A673 (cell line): ENCODE data around the gene GSG1L. TPM values are rescaled to one million over a fixed set of nuclear protein-coding genes. Genes with fewer than 3 reads are reported as not detected.

Source experiments
- BruUV-seq: library from RNA; stranded (reverse); fragments of 400-500 nt; replicated peaks from 2 replicates; lab custom pipeline; 2021; lab: Mats Ljungman, UMichigan
- CTCF ChIA-PET: fragments of 300-600 bp; sonication (Branson Sonifier 250); formaldehyde crosslinking; loops from one replicate; lab custom pipeline; 2022; ENCODE audit warnings: antibody characterized with exemption; lab: Charles Lee
- POLR2A ChIA-PET: fragments of 300-600 bp; sonication (Branson Sonifier 250); formaldehyde crosslinking; loops from one replicate; lab custom pipeline; 2022; ENCODE audit warnings: antibody characterized with exemption; ENCODE audit not compliant: low non-redundant PET; lab: Charles Lee
- DNase-seq: peaks from one replicate; pipeline ENCODE4 v3.0.0-alpha.2; 2015; ENCODE audit warnings: low spot score
- H3K27ac ChIP-seq: fragments of 200-600 bp; sonication (generic); 2 replicates; pipeline ENCODE4 v1.5.1; 2016; ENCODE audit warnings: mixed run types, low read depth, mild to moderate bottlenecking, mixed read lengths, antibody characterized with exemption, low read length; ENCODE audit not compliant: poor library complexity, severe bottlenecking
- H3K27me3 ChIP-seq: fragments of 200-600 bp; sonication (generic); replicated peaks from 2 replicates; pipeline ENCODE4 v1.6.1; 2017; ENCODE audit warnings: mixed run types, low read depth, mild to moderate bottlenecking, mixed read lengths, antibody characterized with exemption, low read length; ENCODE audit not compliant: insufficient read depth, poor library complexity
- H3K36me3 ChIP-seq: fragments of 200-600 bp; sonication (generic); 2 replicates; pipeline ENCODE4 v1.6.1; 2016; ENCODE audit warnings: mixed run types, mild to moderate bottlenecking, mixed read lengths, antibody characterized with exemption, low read length; ENCODE audit not compliant: insufficient read depth, poor library complexity, severe bottlenecking
- H3K4me1 ChIP-seq: fragments of 200-600 bp; sonication (generic); 2 replicates; pipeline ENCODE4 v1.6.1; 2017; ENCODE audit warnings: mixed run types, mild to moderate bottlenecking, mixed read lengths, antibody characterized with exemption, low read length; ENCODE audit not compliant: insufficient read depth, poor library complexity, severe bottlenecking
- H3K4me3 ChIP-seq: fragments of 200-600 bp; sonication (generic); 2 replicates; pipeline ENCODE4 v1.5.1; 2016; ENCODE audit warnings: low read depth, mixed run types, mild to moderate bottlenecking, mixed read lengths, low read length; ENCODE audit not compliant: poor library complexity, severe bottlenecking
- H3K9me3 ChIP-seq: fragments of 200-600 bp; sonication (generic); 2 replicates; pipeline ENCODE4 v1.6.1; 2016; ENCODE audit warnings: mixed run types, low read depth, mild to moderate bottlenecking, mixed read lengths, antibody characterized with exemption, low read length; ENCODE audit not compliant: poor library complexity, severe bottlenecking
- CTCF ChIP-seq: fragments of 300-800, 200-600 bp; sonication (generic); conservative IDR thresholded peaks from 2 replicates; pipeline ENCODE4 v1.5.1; 2017; ENCODE audit warnings: low read depth, mild to moderate bottlenecking, antibody characterized with exemption, low read length, moderate library complexity, mixed read lengths
- EZH2 ChIP-seq: fragments of 200-600 bp; sonication (generic); IDR thresholded peaks from 2 replicates; pipeline ENCODE4 v1.6.1; 2017; ENCODE audit warnings: borderline replicate concordance, low read depth, mild to moderate bottlenecking, mixed read lengths, antibody characterized with exemption, low read length; ENCODE audit not compliant: poor library complexity, severe bottlenecking
- intact Hi-C: fragments of 100-400 bp; cut with micrococcal nuclease; formaldehyde crosslinking; loops from one replicate; pipeline ENCODE4 v1.10.0; 2022; ENCODE audit not compliant: unreplicated experiment
- total RNA-seq: library from RNA; stranded (reverse); gene quantifications from 2 replicates; pipeline ENCODE4 v1.2.3, GENCODE V29; 2021

GSG1L gene
- total RNA-seq, 1 experiment from 2014 or later: not detected

- intact Hi-C loops: no loop called here
- H3K27ac ChIP-seq: no peak overlapping the region
- no peaks in the 10 kb centered on the region for H3K36me3 ChIP-seq
- H3K4me3 ChIP-seq: no peak overlapping the region
- DNase-seq: no peak
- no peaks in the 10 kb centered on the region for H3K4me1 ChIP-seq
- CTCF ChIA-PET: interaction anchor here (0.7 kb wide), 1 partner anchor 11 kb away, joined by 3 read pairs; no protein-coding TSS in a partner anchor
- POLR2A ChIA-PET: no interaction called here
- BruUV-seq: no TSS peak
- H3K9me3 ChIP-seq: no peaks in the 10 kb centered on the region
- no peaks in the 10 kb centered on the region for H3K27me3 ChIP-seq
- no peak for TF ChIP-seq CTCF
- TF ChIP-seq EZH2: no peak
Measured at GRCh38 chr16:27773344-27773743, 290.2 kb downstream of the GSG1L start.

- POLR2A ChIA-PET: no interaction called here
- no peak for DNase-seq
- BruUV-seq: no TSS peak
- H3K27ac ChIP-seq: no peak overlapping the region
- no peaks in the 10 kb centered on the region for H3K36me3 ChIP-seq
- no peaks in the 10 kb centered on the region for H3K27me3 ChIP-seq
- H3K9me3 ChIP-seq: no peaks in the 10 kb centered on the region
- intact Hi-C loops: no loop called here
- TF ChIP-seq CTCF: no peak
- no peak for TF ChIP-seq EZH2
- CTCF ChIA-PET: no interaction called here
- no peak overlapping the region for H3K4me3 ChIP-seq
- H3K4me1 ChIP-seq: no peaks in the 10 kb centered on the region
Measured at GRCh38 chr16:27772093-27772825, 291.3 kb downstream of the GSG1L start.

GRCh38 chr16:27771201-27771910 lies 292.2 kb downstream of the GSG1L start:
- no peak for DNase-seq
- TF ChIP-seq EZH2: no peak
- no peak for TF ChIP-seq CTCF
- no TSS peak for BruUV-seq
- H3K27ac ChIP-seq: no peak overlapping the region
- H3K4me1 ChIP-seq: no peaks in the 10 kb centered on the region
- H3K4me3 ChIP-seq: no peak overlapping the region
- CTCF ChIA-PET: no interaction called here
- no peaks in the 10 kb centered on the region for H3K36me3 ChIP-seq
- H3K9me3 ChIP-seq: no peaks in the 10 kb centered on the region
- POLR2A ChIA-PET: no interaction called here
- H3K27me3 ChIP-seq: no peaks in the 10 kb centered on the region
- intact Hi-C loops: no loop called here
